ENCODE measurements around the gene DST.

The DST gene

DNA sequence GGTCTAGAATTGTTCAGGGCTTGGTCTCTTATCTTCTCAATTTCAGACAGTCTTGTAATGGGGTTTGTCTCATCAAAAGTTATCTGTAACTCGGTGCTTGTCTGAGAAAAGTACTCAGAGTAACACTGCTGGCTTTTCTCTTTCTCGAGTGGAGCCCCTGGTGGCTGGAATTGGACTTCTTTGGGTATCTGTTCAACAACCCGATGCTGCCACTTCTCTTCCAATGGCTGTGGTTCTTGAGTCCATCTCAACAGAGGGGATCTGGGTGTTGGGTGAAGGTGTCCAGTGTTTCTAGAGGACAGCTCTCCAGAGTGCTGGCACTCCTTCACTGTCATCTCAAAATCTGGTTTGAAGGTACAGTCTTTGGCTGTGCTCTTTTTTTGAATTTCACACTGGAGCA is 24.6 kb downstream of the DST start:
- no peak for DNase-seq

DNA sequence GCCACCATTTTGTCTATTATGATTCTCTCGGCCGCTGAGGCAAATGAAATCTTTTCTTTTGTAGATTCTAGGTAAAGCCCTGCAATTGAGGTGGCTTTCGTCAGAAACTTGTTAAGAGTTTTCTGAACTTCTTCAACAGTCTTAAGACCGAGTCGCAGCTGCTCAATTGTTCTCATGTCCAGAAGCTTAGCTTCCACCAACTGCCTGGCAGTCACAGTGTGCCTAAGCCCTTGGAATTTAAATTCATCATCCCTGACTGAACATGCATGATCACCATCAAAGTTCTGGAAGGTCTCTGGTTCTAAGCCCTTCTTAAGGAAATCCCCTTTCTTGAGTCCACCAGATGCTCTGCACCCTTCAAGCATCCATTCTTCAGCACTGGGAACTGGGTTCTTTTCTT is 25.7 kb downstream of the DST start:
- DNase-seq: no peak

DNA sequence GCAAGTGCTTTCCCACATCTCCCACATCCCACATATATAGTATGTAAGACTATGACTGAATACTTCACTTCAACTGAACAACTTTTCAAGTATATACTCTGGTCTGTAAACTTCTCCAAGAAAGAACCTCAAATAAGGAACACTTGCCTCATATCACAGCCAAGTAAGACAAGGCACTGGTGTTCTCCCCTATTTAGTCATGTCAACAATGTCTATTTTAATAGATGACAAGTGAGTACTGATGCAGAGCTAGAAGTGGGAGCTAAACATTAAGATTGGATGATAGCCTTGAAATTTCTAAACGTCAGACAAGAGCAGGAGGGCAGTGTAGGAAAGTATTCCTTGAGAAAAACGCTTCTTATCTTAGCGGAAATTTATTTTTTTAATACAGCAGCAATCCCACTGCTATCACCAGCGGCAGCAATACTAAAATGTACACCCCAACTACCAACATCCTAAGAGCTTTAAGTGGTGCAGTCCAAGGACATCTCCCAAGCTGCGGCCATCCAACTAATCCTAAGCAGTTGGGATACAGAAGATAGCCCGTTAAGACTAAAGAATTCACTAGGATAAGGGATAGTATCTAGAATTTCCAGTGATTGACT is 29.3 kb downstream of the DST start:
- no peak for DNase-seq

DNA sequence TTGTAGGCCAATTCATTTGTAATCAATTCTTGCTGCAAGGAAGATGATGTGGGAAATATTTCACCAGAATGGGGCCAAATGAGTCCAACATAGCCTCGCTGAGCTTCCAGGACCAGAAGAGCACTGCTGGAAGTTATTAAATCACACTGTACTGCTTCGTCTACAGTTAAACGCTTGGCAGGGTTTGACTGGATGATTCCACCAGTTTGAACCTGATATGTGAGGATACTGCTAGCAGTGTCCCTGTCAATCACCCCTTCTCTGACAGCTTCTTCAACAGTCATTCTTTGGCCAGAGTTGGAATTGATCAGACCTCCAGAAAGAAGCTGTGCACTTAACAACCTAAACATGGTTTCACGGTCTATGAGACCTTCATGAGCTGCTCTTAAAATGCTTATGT is 34.4 kb downstream of the DST start:
- DNase-seq: no peak

DNA sequence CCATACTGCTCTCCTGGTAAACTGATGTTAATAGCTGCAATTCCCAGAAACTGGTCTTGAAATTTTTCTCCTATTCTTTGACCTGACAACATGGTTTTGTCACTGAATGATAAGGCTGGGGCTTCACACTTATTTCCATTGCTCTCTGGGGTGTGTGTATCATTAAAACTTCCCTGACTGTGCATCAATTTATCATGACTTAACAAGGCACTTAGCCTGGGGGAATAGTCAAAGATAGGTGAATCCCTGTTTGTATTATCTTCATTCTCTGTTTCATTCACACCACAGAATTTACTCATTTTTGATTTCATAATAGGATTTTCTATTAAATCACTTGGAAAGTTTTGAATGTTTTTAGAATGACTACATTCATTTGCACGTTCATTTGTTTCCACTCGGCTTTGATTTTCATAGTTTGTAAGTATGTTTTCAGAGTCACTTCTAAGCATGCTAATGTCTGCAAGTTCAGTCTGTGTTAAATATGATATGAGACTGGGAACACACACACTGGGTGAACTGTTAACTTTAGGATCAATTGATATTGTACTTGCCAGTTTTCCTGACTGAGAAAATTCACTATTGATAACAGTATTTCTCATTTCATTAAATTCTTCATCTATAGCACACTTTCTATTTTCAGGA is 35.5 kb downstream of the DST start:
- DNase-seq: no peak

DNA sequence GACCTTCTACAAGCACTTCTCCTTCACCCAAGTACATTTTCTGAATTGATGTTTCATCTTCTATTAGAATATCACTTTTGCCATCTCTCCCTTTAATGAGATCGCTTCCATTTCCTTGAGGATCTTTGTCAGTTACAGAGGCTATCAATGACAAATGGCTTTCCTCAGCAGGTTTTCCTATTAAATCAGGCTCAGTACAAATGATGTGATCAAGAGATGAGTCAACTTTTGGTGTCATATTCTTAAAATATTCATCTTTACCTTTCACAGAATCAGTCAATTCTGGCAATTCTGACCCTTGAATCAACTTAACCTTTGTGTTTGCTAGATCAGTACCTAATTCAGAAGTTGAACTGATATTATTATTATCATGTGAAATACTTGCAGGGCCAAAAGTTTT is 37.3 kb downstream of the DST start:
- no peak for DNase-seq

DNA sequence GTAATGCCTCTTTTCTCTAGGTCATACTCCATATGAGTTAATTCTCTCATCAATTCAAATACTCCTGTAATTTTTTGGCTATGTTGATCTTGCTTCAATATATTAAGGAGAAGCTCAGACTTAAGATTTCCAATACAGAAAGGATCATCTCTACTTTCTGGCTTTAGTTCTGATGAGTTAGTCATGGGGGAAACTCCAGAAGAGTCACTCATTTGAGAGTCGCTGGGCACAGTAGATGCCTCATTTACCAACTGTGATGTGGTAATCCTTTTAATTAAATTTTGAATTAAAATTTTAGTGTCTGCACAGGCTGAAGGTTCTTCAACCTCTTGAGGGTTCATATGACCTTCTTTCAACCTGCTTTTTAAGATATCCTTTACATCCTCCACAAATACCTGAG is 38.5 kb downstream of the DST start:
- no peak for DNase-seq

DNA sequence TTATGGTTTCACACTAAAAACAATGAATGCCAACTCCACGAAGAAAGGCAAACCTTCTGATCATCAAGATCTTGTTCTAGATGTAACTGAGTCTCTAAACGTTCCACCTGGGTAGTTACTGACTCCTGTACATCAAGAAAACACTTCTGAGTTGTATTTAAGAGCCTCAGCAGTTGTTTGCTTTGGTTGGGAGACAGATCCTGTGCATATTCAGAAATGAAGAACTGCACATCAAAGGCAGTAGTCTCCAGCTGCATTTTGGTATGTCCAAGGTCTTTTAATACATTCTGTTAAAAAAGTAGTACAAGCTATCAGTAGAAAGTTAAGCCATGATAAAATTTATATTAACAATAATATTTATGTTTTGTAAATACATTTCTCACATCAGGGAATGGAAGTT is 41.3 kb downstream of the DST start:
- no peak for DNase-seq

DNA sequence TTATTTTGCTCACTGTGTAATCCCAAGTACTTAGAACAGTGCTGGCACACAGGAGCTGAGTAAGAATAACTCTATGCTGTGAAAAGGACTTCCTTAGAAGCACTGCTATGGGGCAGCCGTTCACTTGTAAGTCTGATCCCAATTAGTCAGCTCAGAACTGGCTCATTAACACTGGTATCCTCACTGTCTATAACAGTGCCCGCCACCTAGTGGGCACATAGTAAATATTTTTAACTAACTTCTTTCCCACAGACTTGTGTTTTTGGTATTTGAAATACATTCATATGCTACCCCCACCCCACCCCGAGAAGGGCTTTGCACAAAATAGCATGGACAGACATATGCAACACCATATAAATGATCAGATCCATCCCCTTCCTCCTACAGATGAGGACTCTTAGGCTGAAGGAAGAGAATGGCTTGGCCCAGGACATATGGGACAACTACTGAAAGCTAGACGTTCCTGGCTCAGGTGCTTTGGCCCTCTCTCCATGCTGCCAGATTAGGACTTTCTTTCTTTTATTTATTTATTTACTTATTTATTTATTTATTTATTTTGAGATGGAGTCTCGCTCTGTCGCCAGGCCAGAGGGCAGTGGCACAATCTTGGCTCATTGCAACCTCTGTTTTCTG is 47.1 kb downstream of the DST start:
- DNase-seq: no peak

DNA sequence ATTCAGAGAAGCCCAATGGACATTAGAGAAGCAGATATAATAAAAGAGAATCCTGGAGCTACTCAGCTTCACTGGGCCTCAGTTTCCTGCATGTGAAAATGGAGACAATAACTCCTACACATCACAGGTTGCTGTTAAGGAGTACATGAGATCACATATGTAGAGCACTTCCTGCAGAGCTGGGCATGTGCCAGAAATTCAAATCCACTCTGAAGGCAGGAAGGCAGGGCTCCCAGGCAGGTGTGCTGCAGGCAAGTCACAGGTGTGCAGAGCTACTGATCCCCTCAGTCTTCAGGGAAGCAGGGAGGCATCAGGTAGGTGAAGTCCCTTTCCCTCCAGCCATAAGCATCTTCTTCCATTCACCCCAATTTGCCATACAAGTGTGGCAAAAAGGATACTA is 48.0 kb downstream of the DST start:
- DNase-seq: no peak

DNA sequence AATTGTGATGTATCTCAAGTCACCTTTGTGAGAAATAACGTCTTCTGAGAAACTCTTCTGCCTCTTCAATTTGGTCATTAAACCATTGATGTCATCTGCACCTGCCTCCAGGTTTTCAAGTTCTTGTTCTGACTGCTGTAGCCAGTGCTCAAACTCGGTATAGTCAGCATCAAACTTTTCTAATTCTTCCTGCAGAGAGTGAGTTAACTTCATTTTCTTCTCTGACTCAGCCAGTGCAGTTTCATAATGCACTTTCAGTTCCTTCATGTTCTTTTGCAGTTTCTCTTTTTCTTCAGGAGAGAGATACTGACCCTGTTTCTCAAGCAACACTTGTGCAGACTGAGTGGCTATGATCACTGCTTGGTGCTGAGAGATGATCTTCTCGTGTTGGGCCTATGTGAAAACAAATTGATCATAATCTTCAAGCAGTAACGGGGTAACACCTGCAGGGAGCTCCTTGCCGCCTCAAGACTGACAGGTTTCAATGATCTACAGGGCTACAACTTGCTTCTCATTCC is 48.8 kb downstream of the DST start:
- no peak for DNase-seq

DNA sequence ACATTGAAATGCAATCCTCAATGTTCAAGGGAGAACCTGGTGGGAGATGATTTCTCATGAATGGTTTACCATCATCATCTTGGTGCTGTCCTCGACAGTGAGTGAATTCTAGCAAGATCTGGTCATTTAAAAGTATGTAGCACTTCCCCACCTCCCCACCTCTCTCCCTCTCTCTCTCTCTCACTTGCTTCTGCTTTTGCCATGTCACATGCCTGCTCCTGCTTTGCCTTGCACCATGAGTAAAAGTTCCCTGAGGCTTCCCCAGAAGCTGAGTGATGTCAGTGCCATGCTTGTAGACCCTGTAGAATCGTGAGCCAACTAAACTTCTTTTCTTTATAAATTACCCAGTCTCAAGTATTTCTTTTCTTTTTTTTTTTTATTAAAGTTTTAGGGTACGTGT is 60.5 kb downstream of the DST start:
- DNase-seq: no peak

DNA sequence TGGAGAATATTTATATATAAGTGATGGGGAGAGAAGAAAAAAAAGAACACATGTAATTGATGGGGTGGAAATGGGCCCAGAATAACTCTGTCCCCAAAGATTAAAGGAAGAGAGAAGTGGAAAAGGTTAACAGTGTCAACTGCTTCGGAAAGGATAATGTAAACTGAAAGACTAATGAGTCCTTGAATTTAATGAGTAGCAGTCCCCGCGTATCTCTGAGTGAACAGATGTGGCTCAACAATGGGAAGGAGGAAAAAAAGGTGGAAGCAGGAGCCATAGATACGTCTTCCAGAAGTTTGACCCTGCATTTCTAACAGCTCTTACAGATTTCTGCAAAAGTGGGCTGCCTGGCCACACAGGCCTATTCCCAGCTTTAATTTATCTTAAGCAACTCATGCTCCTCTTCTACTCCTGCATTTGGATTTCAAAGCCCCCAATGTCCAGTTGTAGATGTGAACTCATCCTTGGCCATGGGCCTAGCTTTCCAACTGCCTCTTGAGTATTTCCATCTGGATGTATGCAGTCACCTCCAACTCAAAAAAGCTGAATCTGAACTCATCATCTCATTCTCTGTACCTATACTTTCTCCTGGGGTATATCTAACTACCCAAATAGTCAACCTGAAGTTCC is 61.3 kb downstream of the DST start:
- no peak for DNase-seq

DNA sequence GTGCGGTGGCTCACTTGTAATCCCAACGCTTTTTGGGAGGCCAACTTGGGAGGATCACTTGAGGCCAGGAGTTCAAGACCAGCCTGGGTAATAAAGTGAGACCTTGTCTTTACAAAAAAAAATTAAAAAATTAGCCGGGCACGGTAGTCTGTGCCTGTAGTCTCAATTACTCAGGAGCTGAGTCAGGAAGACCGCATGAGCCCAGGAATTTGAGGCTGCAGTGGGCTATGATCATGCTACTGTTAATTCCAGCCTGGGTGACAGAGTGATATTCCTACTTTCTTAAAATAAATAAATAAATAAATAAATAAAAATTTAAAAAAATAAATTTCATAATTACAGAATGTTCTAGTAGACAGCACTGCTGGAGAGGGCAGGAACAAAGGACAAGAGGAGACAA is 62.4 kb downstream of the DST start:
- DNase-seq: no peak

DNA sequence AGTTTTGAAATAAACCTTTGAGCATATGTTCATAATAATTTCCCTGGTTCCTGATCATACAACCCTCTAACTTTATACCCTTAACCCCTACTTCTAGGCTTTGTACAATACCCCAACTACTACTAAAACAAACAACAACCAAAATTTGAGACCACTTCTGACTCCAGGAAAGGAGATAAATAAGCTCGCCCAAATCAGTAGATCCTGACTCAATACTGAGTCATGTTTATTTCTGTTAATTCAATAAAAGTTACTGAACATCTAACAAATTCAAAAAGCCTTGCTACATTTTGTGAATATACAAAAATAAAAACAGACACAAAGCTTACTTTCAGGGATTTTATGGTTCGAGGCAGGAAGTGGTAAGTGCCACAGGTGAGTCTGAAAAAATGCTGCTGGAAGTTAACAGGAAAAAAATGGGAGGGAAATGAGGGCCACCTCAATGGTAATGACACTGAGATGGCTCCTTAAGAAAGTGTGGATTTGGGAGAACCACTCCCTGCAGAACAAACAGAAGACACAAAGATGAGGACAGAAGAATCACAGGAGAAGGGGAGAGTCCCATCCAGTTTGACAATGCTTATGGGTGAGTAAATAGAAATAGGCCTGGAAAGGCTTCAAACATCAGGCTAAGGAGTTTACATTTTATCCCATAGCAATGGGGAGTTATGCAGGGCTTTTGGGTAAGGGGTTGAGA is 63.4 kb downstream of the DST start:
- no peak for DNase-seq

DNA sequence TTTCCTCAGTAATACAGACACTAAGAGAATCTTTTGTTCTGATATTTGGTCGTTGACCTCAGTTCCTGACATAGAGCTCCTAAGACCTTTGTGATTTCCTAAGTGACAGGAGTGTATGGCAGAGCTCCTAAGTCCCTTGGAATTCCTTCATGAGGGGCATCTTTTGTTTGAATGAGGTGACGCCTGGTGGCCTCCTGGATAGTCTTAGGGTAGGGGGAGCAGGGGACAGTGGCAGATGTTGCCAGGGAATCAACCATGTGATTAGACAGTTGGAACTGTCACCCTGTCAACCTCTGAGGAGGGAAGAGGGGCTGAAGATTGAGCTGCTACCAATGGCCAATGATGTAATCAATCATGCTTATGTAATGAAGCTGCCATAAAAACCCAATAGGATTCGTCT is 67.0 kb downstream of the DST start:
- no peak for DNase-seq

DNA sequence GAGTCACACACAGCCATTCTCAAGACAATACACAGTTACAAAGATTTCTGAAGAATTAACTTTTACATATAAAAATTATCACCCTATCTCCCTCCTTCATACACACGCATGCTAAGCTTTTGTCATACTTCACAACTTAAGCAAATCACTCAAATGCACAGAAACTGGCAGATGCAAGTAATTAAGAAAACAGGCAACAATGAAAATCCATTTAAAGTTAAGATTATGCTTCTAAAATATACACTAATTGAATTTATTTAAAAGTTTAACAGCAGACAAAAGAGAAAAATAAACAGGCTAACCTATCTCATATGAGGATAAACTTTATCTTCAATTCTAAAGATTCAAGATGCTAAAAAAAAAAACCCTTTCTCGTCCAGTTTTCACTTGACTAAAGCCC is 68.4 kb downstream of the DST start:
- no peak for DNase-seq

DNA sequence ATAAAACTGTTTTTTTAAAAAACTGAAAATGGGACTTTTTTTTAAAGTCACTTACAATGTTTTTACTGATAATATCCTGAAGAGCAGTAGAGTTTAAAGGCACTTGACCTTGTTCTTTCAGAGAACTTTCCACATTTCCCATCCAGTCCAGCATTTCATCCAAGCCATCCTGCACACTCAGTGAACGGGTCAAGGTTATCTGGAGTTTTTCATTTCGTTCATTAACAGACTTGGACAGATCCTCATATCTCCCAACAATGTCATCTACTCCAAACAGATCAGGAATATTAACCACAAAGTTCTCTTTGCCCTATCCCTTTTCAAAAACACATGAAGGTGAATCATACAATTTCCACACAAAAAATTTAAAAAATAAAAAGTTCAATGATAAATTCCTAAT is 69.1 kb downstream of the DST start:
- DNase-seq: no peak

DNA sequence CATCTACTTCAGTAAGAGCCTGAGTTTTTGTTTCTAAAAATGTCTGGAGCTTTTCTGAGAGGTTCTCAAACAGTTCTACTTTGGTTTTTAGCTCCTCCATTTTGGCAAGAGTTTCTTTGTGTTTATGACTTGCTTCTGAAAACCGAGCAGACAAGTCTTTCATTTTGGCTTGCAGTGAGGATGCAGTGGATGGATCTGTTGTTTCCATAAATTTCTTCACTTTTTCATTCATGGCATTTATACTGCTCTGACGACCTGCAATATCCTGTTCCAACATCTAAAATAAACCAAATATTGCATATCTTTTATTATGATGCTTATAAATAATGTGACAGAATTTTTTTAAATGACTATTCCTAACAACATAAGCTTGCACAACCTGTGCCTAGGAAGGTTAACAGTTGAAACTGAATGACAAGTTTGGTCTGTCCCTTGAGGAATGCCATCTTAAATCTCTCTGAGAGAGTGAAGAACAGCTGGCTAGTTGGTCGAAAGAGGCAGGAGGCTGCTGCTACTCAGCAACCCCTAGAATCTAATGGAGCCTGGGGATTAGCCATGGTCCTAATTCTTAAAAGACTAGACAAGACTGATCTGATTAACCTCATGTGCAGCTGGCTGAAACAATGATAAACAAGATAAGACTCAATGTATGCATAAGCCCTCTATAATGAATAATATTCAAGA is 69.8 kb downstream of the DST start:
- DNase-seq: peak; percentile 83

DNA sequence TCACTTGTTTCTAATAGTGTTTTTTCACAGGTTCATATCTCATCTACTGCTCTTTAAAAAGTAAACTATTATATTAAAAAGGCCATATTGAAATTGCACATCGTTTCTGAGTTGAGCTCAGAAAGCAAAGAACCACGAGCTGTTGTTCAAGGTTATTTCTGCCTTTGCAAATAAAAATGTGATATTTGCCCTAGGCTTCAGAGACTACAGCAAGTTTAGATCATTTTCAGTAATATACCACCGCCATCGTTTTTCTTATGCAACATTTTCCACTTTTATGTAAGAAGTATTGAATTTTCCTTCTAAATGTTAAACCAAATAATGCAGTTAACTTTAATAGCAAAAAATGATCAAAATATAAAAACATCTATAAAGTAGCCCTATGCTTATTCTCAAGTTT is 71.1 kb downstream of the DST start:
- DNase-seq: no peak

DNA sequence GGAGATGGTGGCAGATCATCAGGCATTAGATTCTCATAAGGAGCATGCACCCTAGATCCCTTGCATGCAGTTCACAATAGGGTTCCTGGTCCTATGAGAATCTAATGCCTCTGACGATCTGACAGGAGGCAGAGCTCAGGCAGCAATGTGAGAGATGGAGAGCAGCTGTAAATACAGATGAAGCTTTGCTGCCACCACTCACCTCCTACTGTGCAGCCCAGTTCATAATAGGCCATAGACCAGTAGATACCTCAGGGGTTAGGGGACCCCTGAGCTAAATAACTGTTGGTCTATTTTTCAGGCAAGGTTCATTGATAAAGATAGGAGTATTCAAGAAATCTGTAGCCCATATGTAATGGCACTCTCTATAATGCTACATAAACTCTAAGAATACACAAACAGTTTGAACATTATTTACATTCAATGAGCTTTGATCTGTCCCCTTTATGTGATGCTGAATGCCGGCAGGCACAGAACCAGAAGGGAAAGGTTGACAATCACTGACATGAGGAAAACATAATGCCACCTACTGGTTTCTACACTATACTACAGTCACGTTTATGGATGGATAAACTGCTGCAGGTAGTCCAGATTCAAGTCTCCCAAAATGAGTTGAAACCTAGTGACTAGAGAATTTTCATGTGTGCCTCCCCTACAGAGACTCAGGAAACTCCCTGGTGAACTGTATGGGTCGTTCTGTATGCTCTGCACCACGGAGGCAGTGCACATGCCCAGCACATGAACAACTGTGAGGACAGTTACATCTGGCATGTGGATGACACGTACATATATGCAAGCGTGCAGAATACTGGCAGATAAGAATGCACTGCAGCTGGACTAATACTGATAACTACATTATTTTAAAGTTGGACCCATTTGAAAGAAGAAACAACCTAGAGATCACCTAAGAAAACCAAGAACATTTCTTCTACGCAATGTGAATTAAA is 72.0 kb downstream of the DST start:
- no peak for DNase-seq

DNA sequence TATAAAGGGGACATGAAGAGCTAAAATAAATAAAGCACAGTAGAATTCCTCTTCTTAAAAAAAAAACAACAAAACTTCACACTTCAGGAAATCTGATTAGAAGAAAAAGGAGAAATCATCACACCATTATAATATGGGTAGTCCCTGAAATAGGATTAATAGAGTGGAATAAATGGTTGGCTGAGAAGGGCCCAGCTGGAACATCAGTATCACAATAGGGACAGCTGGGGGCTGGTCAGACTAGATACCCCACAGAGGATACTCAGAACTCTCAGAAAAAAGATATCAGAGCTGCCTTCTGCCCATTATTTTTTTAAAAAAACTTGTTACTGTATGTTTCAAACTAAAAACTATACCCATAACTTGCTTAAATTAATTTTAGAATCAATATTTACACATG is 75.2 kb downstream of the DST start:
- no peak for DNase-seq
